ENCODE measurements around the gene TMEM238. TPM values are rescaled to one million over a fixed set of nuclear protein-coding genes. Genes with fewer than 3 reads are reported as not detected.

TMEM238 gene
- total and polyA plus RNA-seq, 10 of the 15 experiments (the other 5 are each of a cell fraction or from before 2014, with no cell fraction given) = 0.05 to 16.9 (median 0.58) TPM; not detected in 1

GRCh38 chr19:55355213-55355821 is 28.8 kb downstream of the TMEM238 start (continued):
- TF ChIP-seq CEBPZ (IDR thresholded peaks at IDR 0.05; ENCODE audit: low read depth, low read length) (no peak), SP1 (IDR thresholded peaks at IDR 0.05; ENCODE audit: low read depth, low read length) (no peak), TCF7 (IDR thresholded peaks at IDR 0.05; ENCODE audit: borderline replicate concordance) (no peak), MEF2A (IDR thresholded peaks at IDR 0.05; ENCODE audit: insufficient read depth, low read depth, low read length) (no peak)

- RAD21 ChIA-PET (ENCODE audit: unreplicated experiment) = no interaction called here
- DNase-seq (ENCODE audit: low read depth, low spot score) (no peak), ATAC-seq (no peak), FAIRE-seq (no peak)
- no peaks in the 10 kb centered on the region for H3K36me3 ChIP-seq (ENCODE audit: control insufficient read depth in 2 of 2, insufficient read depth in 2 of 2, low read length in 1 of 2)
- no TSS peak for BruUV-seq (replicated peaks)
- H3K4me3 ChIP-seq = no peak within 1 kb of the TSS
- whole genome bisulfite sequencing (ENCODE audit: insufficient coverage, insufficient replicate concordance, low lambda C conversion rate, missing lambda C conversion rate) = 14% methylated on average over 22 of the region's 43 CpGs
- no peaks in the 10 kb centered on the region for H3K9me3 ChIP-seq (replicated peaks; ENCODE audit: control insufficient read depth, insufficient read depth, low read length)
- intact Hi-C loops (cut with micrococcal nuclease; ENCODE audit: unreplicated experiment) = no loop called here
- in situ Hi-C loops (cut with MboI) = no loop called here
- TF ChIP-seq PKNOX1 (IDR thresholded peaks at IDR 0.05) = no peak
- no peak for TF ChIP-seq TCF12 (IDR thresholded peaks at IDR 0.05; ENCODE audit: low read depth, low read length)
- no peak for TF ChIP-seq RUNX3 (IDR thresholded peaks at IDR 0.05; ENCODE audit: low read length)
- no peak for TF ChIP-seq POLR2AphosphoS5 (IDR thresholded peaks at IDR 0.05; ENCODE audit: low read length)
- no peak for TF ChIP-seq POLR2A (IDR thresholded peaks at IDR 0.05; ENCODE audit: low read depth, low read length)
- TF ChIP-seq SIX5 (IDR thresholded peaks at IDR 0.05; ENCODE audit: low read depth, low read length, severe bottlenecking) = no peak
- no peak for TF ChIP-seq ASH2L (IDR thresholded peaks at IDR 0.05; ENCODE audit: borderline replicate concordance, low read depth)
- no peak for TF ChIP-seq MXI1 (IDR thresholded peaks at IDR 0.05; ENCODE audit: low read depth, low read length)
- no peaks in the 10 kb centered on the region for H3K79me2 ChIP-seq (ENCODE audit: control insufficient read depth, insufficient read depth, low read length)
- CTCF ChIA-PET = no interaction called here
- H3K27ac ChIP-seq (ENCODE audit: control insufficient read depth, insufficient read depth) = no peak within 1 kb of the TSS
- peaks cover 4 to 13% of the 10 kb centered on the region in 2 experiments; a peak in 3 of 4 replicates for H3K27me3 ChIP-seq (replicated peaks in 1 of 2; ENCODE audit: control insufficient read depth in 2 of 2, insufficient read depth in 2 of 2, low read length in 1 of 2)
- SMC1A ChIA-PET (ENCODE audit: uncharacterized antibody, unreplicated experiment) = no interaction called here
- H2AFZ ChIP-seq (ENCODE audit: control insufficient read depth, low read depth, low read length) = peak within 1 kb of the TSS; percentile 29; the same call in 1 of the 2 replicates
- H4K20me1 ChIP-seq (ENCODE audit: control insufficient read depth, insufficient read depth) = no peaks in the 10 kb centered on the region; the same call in 1 of the 2 replicates
- H3K4me1 ChIP-seq (ENCODE audit: control insufficient read depth, insufficient read depth, low read length) = no peaks in the 10 kb centered on the region; the same call in 1 of the 2 replicates
- H3K9ac ChIP-seq (ENCODE audit: control insufficient read depth, insufficient read depth, low read length) = no peak within 1 kb of the TSS
- POLR2A ChIA-PET = no interaction called here
- H3K4me2 ChIP-seq (ENCODE audit: control insufficient read depth, insufficient read depth) = peak within 1 kb of the TSS; percentile 68; the same call in 1 of the 2 replicates
Observed at GRCh38 chr19:55354698-55355212, 29.3 kb downstream of the TMEM238 start, which contains the start of gene COX6B2. TSS of gene COX6B2 (minus strand) at chr19:55354719. CDS start at chr19:55354521, 198 bp downstream.
